Muscle of leg (tissue), 11 donors: ENCODE results near the gene ZIC4. TPM values are rescaled to one million over a fixed set of nuclear protein-coding genes. Genes with fewer than 3 reads are reported as not detected.

Source experiments
- DNase-seq: peaks from one replicate; pipeline ENCODE4 v3.0.0; 2013
- H3K27ac ChIP-seq: one replicate; pipeline ENCODE4 v1.5.1; 2013; ENCODE audit warnings: mild to moderate bottlenecking, low read length, control low read depth
- H3K27me3 ChIP-seq: one replicate; pipeline ENCODE4 v1.6.1; 2013; ENCODE audit warnings: low read length; ENCODE audit not compliant: control insufficient read depth, insufficient read depth
- H3K36me3 ChIP-seq: one replicate; pipeline ENCODE4 v1.6.1; 2013; ENCODE audit warnings: low read length; ENCODE audit not compliant: control insufficient read depth, insufficient read depth
- H3K4me1 ChIP-seq: one replicate; pipeline ENCODE4 v1.6.1; 2013; ENCODE audit warnings: low read length; ENCODE audit not compliant: control insufficient read depth, insufficient read depth
- H3K4me3 ChIP-seq: one replicate; pipeline ENCODE4 v1.5.1; 2013; ENCODE audit warnings: low read length, control low read depth
- H3K9me3 ChIP-seq: replicated peaks from 2 replicates; pipeline ENCODE4 v1.6.1; 2013; ENCODE audit warnings: low read depth, low read length; ENCODE audit not compliant: control insufficient read depth
- WGBS: methylation state at CpG from one replicate; pipeline ENCODE4 v1.1.5; 2013; ENCODE audit warnings: missing lambda C conversion rate; ENCODE audit not compliant: insufficient coverage; 5-methylcytosine and 5-hydroxymethylcytosine counted together
- polyA plus RNA-seq, 8 donors: library from polyadenylated mRNA; unstranded; fragments of 120-200 nt; gene quantifications; one replicate each; pipeline versions ENCODE4 v1.2.1 to v1.2.3, GENCODE V29; 2013; ENCODE audit warnings: inconsistent platforms in 1 of 8, low replicate concordance in 1 of 8; ENCODE audit not compliant: insufficient read length in 8 of 8, insufficient read depth in 1 of 8
- total RNA-seq: library from RNA; stranded (reverse); fragments of 120-200 nt; gene quantifications from one replicate; pipeline ENCODE4 v1.2.4, GENCODE V29; 2013

Gene ZIC4
- total and polyA plus RNA-seq, 9 donors: 1.1 to 6.1 (median 3.6) TPM

DNA sequence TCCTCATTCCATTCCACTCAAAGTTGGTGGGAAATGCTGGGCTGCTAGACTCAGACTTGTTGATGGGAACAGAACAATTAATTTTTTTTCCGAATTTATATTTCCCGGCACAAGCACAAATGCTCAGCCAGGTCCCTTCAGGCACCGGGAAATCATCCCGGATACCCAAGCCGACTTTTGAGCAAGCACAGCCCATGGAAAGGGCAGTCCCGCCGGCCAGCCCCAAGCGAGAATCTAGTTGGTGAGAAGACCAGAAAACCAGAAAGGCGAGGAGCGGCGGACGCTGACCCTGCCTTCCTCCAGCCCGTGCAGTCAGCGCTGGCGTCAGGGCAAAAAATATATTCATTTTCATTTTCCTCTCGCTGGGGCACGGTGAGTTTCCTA is 763 bp upstream of the ZIC4 start:
- 19% methylated on average over 11 of the region's 17 CpGs for WGBS
- peaks cover 92% of the 10 kb centered on the region for H3K27me3 ChIP-seq
- no peaks in the 10 kb centered on the region for H3K36me3 ChIP-seq
- no peak for DNase-seq
- peaks cover 20% of the 10 kb centered on the region for H3K4me1 ChIP-seq
- no peak overlapping the region for H3K4me3 ChIP-seq
- H3K27ac ChIP-seq: no peak overlapping the region
- no peaks in the 10 kb centered on the region for H3K9me3 ChIP-seq

DNA sequence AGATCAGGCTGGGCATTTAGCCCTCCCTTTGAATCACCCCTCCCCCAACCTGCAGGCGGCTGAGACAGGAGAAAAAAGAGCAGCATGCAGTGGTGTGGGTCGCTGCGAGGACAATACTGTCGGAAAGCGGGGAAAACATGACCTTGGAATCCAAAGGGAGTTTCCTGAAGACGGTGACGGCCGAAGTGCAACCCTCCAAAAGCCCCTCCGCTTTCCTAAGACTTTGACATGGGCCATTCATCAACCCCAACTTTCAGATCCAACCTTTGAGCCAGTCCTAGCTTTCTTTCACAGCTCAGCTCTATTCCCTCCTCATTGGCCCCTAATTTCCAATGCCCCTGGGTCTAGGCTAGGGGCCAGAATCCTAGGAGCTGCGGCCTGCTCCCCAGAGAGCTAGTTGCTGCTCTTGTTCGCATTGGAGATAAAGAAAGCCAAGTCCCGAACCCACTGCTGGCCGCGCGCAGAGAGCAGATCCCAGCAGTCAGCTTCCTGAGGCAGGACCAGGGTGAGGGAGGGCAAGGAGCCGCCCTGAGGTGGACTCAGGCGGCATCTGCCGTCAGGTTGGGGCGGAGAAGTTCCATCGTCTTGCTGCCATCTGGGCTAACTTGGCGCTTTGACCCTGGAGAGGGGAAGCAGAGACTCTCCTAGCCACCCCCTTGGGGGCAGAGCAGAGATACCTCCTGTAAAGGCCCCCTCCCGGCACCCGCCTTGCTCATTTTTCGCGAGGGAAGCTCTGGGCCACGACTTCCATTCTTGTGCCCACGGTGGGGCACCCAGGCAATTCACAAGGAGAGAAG is 914 bp downstream of the ZIC4 start:
- no peak overlapping the region for H3K27ac ChIP-seq
- peaks cover 7% of the 10 kb centered on the region for H3K4me1 ChIP-seq
- WGBS: 12% methylated on average over 21 of the region's 27 CpGs
- no peaks in the 10 kb centered on the region for H3K9me3 ChIP-seq
- peaks cover 80% of the 10 kb centered on the region for H3K27me3 ChIP-seq
- no peaks in the 10 kb centered on the region for H3K36me3 ChIP-seq
- no peak overlapping the region for H3K4me3 ChIP-seq
- DNase-seq: no peak

DNA sequence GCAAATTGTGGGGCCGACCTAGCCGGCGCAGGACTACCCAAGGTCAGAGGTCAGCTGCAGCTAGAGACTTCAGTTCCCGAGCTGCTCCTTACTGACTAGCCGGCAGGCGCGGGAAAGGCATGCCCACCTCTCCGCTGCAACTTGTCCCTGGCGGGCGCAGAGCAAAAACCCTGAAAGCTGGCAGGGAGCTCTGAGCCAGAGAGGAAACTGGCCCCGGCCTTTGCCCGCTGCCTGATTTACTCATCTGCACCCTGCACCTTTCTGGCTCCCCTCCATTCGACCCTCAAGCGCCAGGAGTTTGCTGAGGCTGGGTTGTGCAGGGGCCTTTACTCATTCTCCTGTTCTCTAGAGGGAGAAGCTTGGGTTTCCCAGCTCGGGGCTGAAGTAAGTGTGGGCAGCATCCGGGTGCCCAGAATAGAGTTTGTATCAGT is 1.5 kb downstream of the ZIC4 start:
- Histone ChIP-seq H3K9me3 (no peaks in the 10 kb centered on the region), H3K4me1 (peaks cover 7% of the 10 kb centered on the region), H3K36me3 (no peaks in the 10 kb centered on the region), H3K4me3 (no peak overlapping the region), H3K27me3 (peaks cover 77% of the 10 kb centered on the region), H3K27ac (no peak overlapping the region)
- 21% methylated on average over 11 of the region's 16 CpGs for WGBS
- DNase-seq: no peak

DNA sequence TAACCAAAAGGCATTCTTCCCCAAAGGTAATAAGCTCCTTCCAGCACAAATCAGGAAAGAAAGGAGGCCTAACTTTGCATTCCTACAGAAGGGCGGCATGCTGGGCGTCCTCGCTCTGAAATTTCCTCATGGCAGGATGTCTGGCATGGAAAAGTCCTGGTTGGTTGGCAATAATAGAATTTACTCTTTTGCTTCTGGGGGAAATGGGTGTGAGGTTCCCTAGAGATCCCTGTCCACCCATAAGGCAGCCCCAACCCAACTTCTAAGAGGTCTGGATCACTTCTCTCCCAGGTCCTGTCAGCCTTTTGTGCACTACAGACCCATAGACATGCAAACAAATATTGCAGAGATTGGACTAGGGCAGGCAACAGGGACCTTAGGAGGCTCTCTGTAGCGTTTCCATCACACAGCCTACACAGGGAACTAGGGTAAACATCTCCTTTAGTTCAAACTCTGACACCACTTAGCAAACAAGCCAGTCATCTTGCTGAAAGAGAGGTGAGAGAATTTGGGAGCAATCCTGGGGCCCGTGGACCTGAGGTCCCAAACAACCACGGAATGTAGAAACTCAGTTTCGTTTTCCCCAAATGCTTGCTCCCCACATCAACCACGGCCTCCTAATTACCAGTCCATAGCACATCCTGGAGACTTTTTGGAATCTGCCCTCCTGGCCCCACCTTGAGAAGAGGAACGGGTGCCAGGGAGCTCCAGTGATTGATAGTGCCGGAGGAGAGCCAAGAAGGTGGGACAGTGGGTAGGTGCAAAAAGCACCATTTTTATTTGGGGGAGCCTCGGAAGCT is 2.1 kb downstream of the ZIC4 start:
- 30% methylated on average over 4 of the region's 11 CpGs for WGBS
- DNase-seq: no peak
- Histone ChIP-seq H3K27ac (no peak overlapping the region), H3K4me1 (peaks cover 4% of the 10 kb centered on the region), H3K36me3 (no peaks in the 10 kb centered on the region), H3K9me3 (no peaks in the 10 kb centered on the region), H3K27me3 (peaks cover 71% of the 10 kb centered on the region), H3K4me3 (no peak overlapping the region)

DNA sequence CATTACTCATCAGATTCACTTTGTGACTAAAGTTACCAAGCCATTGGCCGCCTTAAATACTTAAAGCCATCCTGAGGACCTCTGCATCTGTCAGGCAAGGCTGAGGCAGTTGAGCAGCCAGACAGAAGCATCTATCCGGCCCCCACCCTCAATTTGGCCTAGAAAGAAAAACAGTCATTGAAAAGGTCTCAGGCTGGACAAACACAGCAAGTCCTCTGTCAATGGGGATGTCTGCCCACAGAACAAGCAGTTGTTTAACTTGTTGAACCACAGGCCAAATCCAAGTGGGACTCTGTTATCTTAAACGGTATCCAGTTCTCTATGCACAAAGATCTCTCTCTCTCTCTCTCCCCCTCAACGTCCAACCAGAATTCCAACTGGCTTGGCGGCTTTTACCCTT is 2.8 kb downstream of the ZIC4 start:
- 51% methylated on average over 3 of the region's 5 CpGs for WGBS
- peaks cover 69% of the 10 kb centered on the region for H3K27me3 ChIP-seq

DNA sequence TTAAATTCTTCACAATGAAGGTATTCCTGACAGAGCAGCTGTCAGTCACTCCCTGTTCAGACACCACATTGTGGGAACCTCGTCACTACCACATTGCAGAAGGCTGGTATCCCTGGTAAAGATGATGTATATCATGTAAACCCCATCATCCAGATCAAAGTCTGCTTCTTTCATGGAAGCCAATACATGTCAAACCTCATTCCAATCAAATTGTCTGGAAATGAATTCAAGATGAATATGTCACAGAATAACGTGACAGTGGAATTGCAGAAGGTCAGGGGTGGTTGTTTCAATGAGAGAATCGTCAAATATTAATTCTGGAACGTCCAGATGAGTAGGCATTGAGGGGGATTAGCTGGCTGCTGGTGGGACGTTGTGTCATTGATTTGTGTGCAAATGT is 4.2 kb downstream of the ZIC4 start:
- WGBS: 19% methylated on average over 3 of the region's 5 CpGs
- H3K9me3 ChIP-seq: no peaks in the 10 kb centered on the region

More for the DNA sequence above, 2.8 kb downstream of the ZIC4 start:
- H3K27ac ChIP-seq: no peak overlapping the region
- no peaks in the 10 kb centered on the region for H3K4me1 ChIP-seq
- no peak for DNase-seq
- no peak overlapping the region for H3K4me3 ChIP-seq
- H3K36me3 ChIP-seq: no peaks in the 10 kb centered on the region
- H3K9me3 ChIP-seq: no peaks in the 10 kb centered on the region

DNA sequence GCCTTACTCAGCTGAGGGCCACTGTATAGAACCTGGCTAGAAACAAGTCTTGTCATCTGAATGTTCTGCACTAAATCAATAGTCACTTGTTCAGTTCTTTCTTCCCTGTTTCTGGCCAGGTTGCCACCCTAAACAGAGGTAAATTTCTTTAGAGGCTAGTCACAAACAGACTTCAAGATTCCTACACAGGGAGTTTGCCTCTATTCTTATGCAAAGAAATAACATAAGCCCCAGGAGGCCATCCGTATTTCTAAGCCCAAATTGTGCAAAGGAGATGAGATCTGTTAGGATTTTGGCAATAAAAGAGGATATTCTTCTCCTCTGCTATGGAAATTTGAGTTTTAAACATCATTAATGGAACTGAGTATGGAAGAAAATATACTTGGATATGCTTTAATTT is 4.9 kb downstream of the ZIC4 start:
- no peaks in the 10 kb centered on the region for H3K4me1 ChIP-seq
- no CpG with 5 or more reads among the region's 1 CpG for WGBS
- no peaks in the 10 kb centered on the region for H3K9me3 ChIP-seq
- DNase-seq: no peak
- H3K27me3 ChIP-seq: peaks cover 69% of the 10 kb centered on the region
- no peak overlapping the region for H3K4me3 ChIP-seq
- no peak overlapping the region for H3K27ac ChIP-seq
- H3K36me3 ChIP-seq: peaks cover 2% of the 10 kb centered on the region

More for the DNA sequence above, 4.2 kb downstream of the ZIC4 start:
- Histone ChIP-seq H3K4me1 (no peaks in the 10 kb centered on the region), H3K27ac (no peak overlapping the region), H3K4me3 (no peak overlapping the region), H3K27me3 (peaks cover 69% of the 10 kb centered on the region), H3K36me3 (peaks cover 2% of the 10 kb centered on the region)
- no peak for DNase-seq

DNA sequence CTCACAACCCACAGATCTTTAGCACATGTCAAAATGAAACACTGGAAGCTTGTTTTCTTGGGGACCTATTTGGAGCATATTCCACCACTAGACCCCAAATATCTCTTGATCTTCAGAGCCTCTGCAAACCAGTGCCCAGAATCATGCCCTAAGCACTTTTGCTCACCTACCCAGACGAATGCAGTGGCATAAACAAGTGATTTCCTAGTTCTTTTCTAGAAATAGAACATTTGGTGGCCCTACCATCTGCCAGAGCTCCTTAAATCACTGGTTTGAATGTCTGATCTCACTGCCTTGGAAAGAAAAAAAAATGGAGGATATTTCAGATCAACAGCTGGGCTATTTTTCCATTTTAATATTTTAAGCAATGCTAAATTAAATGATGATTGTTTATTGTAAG is 5.3 kb downstream of the ZIC4 start:
- Histone ChIP-seq H3K27ac (no peak overlapping the region), H3K9me3 (no peaks in the 10 kb centered on the region), H3K4me3 (no peak overlapping the region), H3K27me3 (peaks cover 69% of the 10 kb centered on the region), H3K36me3 (peaks cover 2% of the 10 kb centered on the region), H3K4me1 (peaks cover 2% of the 10 kb centered on the region)
- WGBS: no CpG with 5 or more reads among the region's 1 CpG
- no peak for DNase-seq

DNA sequence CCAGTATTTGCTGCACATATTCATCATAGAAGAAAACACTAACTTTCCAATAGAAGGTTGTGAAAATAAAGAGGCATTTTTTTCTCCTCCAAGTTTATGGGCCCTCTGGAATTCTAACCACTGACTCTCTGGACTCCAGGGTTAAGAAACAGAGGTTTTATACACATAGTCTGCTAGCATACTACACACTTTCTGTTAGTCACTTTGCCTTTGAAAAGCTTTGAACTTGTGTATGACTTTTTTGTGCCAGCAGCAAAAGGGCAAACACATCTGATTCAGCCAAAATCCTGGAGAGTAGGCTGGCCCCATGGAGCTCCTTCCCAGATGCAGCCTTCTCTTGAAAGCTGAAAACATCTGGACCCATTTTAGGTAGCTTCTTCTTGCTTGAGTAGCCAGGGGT is 6.2 kb downstream of the ZIC4 start:
- Histone ChIP-seq H3K27ac (no peak overlapping the region), H3K4me3 (no peak overlapping the region), H3K9me3 (no peaks in the 10 kb centered on the region), H3K27me3 (peaks cover 69% of the 10 kb centered on the region), H3K36me3 (peaks cover 2% of the 10 kb centered on the region), H3K4me1 (peaks cover 10% of the 10 kb centered on the region)
- no peak for DNase-seq

DNA sequence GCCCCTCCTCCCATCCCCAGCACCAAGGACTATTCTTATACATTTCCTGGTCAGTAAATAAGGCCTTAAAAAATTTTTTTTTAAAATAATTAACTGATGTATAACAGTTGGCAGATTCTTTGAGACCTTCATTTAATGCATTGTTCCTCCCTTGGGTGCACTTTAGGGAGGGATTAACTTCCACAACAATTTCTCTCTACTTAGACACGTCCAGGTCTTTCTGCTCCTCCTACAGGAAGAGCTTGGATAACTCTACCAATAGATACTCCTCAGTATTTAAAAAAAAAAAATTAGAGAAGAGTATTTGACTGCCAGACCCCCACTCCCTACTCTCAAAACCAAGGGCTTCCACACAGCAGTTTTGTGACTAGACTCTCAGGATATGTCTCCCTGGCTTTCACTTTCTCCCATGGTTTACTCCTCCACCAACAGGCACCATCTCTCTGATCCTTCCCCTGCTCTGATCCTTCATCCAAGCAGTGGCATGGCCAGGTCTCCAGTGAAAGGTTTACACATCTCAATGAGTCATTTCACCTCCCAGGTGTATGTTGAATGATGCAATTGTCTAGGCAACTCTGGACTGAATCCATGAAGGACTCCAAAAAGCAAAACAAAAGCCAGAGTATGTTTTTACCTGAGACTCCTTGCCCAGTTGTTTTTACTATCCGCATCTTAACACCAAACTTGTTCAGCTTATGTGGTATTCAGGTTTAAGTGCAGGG is 7.4 kb downstream of the ZIC4 start:
- no peaks in the 10 kb centered on the region for H3K9me3 ChIP-seq
- H3K27ac ChIP-seq: no peak overlapping the region
- peaks cover 69% of the 10 kb centered on the region for H3K27me3 ChIP-seq
- H3K4me3 ChIP-seq: no peak overlapping the region
- no CpG with 5 or more reads among the region's 2 CpGs for WGBS
- peaks cover 2% of the 10 kb centered on the region for H3K36me3 ChIP-seq
- DNase-seq: no peak
- peaks cover 12% of the 10 kb centered on the region for H3K4me1 ChIP-seq
